Left kidney (tissue), 2 donors: Measurements from ENCODE around the gene MBNL2. TPM values are rescaled to one million over a fixed set of nuclear protein-coding genes. Genes with fewer than 3 reads are reported as not detected.

Source experiments
- DNase-seq: peaks from one replicate; pipeline ENCODE4 v3.0.0-alpha.2; 2013
- polyA plus RNA-seq: library from polyadenylated mRNA; unstranded; fragments of 120-200 nt; gene quantifications from one replicate; pipeline ENCODE4 v1.2.1, GENCODE V29; 2013; ENCODE audit not compliant: insufficient read length

MBNL2 gene
- polyA plus RNA-seq, 1 donor, result 61.8 TPM

- DNase-seq, result no peak
These were observed 103.6 kb downstream of the MBNL2 start for GRCh38 chr13:97325738-97326137.

- DNase-seq, result no peak
These were observed 105.0 kb downstream of the MBNL2 start for GRCh38 chr13:97327086-97327485.

- DNase-seq, result no peak
These were observed 105.5 kb downstream of the MBNL2 start for GRCh38 chr13:97327506-97328221.

GRCh38 chr13:97328222-97328790 lies 106.2 kb downstream of the MBNL2 start:
- DNase-seq, result peak; percentile 38

GRCh38 chr13:97329331-97329730 lies 107.2 kb downstream of the MBNL2 start:
- no peak for DNase-seq

- DNase-seq, result no peak
These were observed 108.3 kb downstream of the MBNL2 start for GRCh38 chr13:97330448-97330847.

GRCh38 chr13:97332742-97333141 lies 110.6 kb downstream of the MBNL2 start:
- DNase-seq, result no peak

- no peak for DNase-seq
These were observed 111.8 kb downstream of the MBNL2 start for GRCh38 chr13:97333983-97334382.

GRCh38 chr13:97334690-97335089 lies 112.6 kb downstream of the MBNL2 start:
- DNase-seq, result no peak

- no peak for DNase-seq
These were observed 113.5 kb downstream of the MBNL2 start for GRCh38 chr13:97335488-97336134.

GRCh38 chr13:97337985-97338499 lies 115.9 kb downstream of the MBNL2 start:
- no peak for DNase-seq

- no peak for DNase-seq
These were observed 116.4 kb downstream of the MBNL2 start for GRCh38 chr13:97338571-97338970.

- no peak for DNase-seq
These were observed 117.2 kb downstream of the MBNL2 start for GRCh38 chr13:97339019-97339987.

GRCh38 chr13:97339988-97340749 lies 118.0 kb downstream of the MBNL2 start:
- no peak for DNase-seq

- DNase-seq, result no peak
These were observed 119.0 kb downstream of the MBNL2 start for GRCh38 chr13:97341135-97341534.

- no peak for DNase-seq
These were observed 120.0 kb downstream of the MBNL2 start for GRCh38 chr13:97342136-97342535.

- DNase-seq, result no peak
These were observed 120.8 kb downstream of the MBNL2 start for GRCh38 chr13:97342936-97343335.

GRCh38 chr13:97344265-97345175 lies 122.4 kb downstream of the MBNL2 start:
- no peak for DNase-seq

- no peak for DNase-seq
These were observed 124.0 kb downstream of the MBNL2 start for GRCh38 chr13:97346097-97346496.
